ENCODE data around the gene VN1R5.

Gene VN1R5

GRCh38 chr1:247298124-247298481, 42.2 kb downstream of the VN1R5 start:
- DNase-seq (ENCODE audit: low spot score): no peak
- TF ChIP-seq CTCF (IDR thresholded peaks at IDR 0.05; ENCODE audit: borderline replicate concordance, control extremely low read depth, extremely low read depth, insufficient read depth, missing control alignments): no peak
- in situ Hi-C loops (cut with MboI; ENCODE audit: low sequenced_read_pairs, unreplicated experiment): no loop called here

- no peak for DNase-seq (ENCODE audit: low spot score)
These were observed 42.8 kb downstream of the VN1R5 start for GRCh38 chr1:247298701-247299100.

GRCh38 chr1:247299723-247300381, 44.0 kb downstream of the VN1R5 start:
- TF ChIP-seq CTCF (IDR thresholded peaks at IDR 0.05; ENCODE audit: borderline replicate concordance, control extremely low read depth, extremely low read depth, insufficient read depth, missing control alignments): no peak
- DNase-seq (ENCODE audit: low spot score): no peak
- in situ Hi-C loops (cut with MboI; ENCODE audit: low sequenced_read_pairs, unreplicated experiment): no loop called here

More at GRCh38 chr1:247298701-247299100, 42.8 kb downstream of the VN1R5 start:
- no peak for TF ChIP-seq CTCF (IDR thresholded peaks at IDR 0.05; ENCODE audit: borderline replicate concordance, control extremely low read depth, extremely low read depth, insufficient read depth, missing control alignments)
- in situ Hi-C loops (cut with MboI; ENCODE audit: low sequenced_read_pairs, unreplicated experiment): no loop called here

GRCh38 chr1:247300491-247301175, 44.8 kb downstream of the VN1R5 start:
- no peak for DNase-seq (ENCODE audit: low spot score)
- TF ChIP-seq CTCF (IDR thresholded peaks at IDR 0.05; ENCODE audit: borderline replicate concordance, control extremely low read depth, extremely low read depth, insufficient read depth, missing control alignments): no peak
- in situ Hi-C loops (cut with MboI; ENCODE audit: low sequenced_read_pairs, unreplicated experiment): no loop called here

- in situ Hi-C loops (cut with MboI; ENCODE audit: low sequenced_read_pairs, unreplicated experiment): no loop called here
- DNase-seq (ENCODE audit: low spot score): no peak
- no peak for TF ChIP-seq CTCF (IDR thresholded peaks at IDR 0.05; ENCODE audit: borderline replicate concordance, control extremely low read depth, extremely low read depth, insufficient read depth, missing control alignments)
These were observed 45.3 kb downstream of the VN1R5 start for GRCh38 chr1:247301176-247301540.

- no peak for TF ChIP-seq CTCF (IDR thresholded peaks at IDR 0.05; ENCODE audit: borderline replicate concordance, control extremely low read depth, extremely low read depth, insufficient read depth, missing control alignments)
- DNase-seq (ENCODE audit: low spot score): no peak
- in situ Hi-C loops (cut with MboI; ENCODE audit: low sequenced_read_pairs, unreplicated experiment): no loop called here
These were observed 47.3 kb downstream of the VN1R5 start for GRCh38 chr1:247303216-247303615.
